PC-9 (cell line): ENCODE results near the gene HAL. TPM values are rescaled to one million over a fixed set of nuclear protein-coding genes. Genes with fewer than 3 reads are reported as not detected.

Experiments
- BruUV-seq: library from RNA; stranded (reverse); fragments of 400-500 nt; replicated peaks from 2 replicates; lab custom pipeline; 2021; lab: Mats Ljungman, UMichigan
- CTCF ChIA-PET: fragments of 300-600 bp; sonication (Branson Sonifier 250); formaldehyde crosslinking; loops from one replicate; lab custom pipeline; 2022; ENCODE audit warnings: antibody characterized with exemption; lab: Charles Lee
- POLR2A ChIA-PET: fragments of 300-600 bp; sonication (Branson Sonifier 250); formaldehyde crosslinking; loops from one replicate; lab custom pipeline; 2022; ENCODE audit warnings: antibody characterized with exemption; ENCODE audit not compliant: unreplicated experiment; lab: Charles Lee
- DNase-seq, 2 experiments: peaks; one replicate each; pipeline versions ENCODE4 v3.0.0 to v3.0.0-alpha.2; 2015 to 2022; ENCODE audit warnings: mixed read lengths in 1 of 2
- H2AFZ ChIP-seq: fragments of 200-600 bp; sonication (generic); 2 replicates; pipeline ENCODE4 v1.8.1; 2017; ENCODE audit warnings: antibody characterized with exemption
- H3F3A ChIP-seq: fragments of 200-600 bp; sonication (generic); 2 replicates; pipeline ENCODE4 v1.8.1; 2017; ENCODE audit warnings: antibody characterized with exemption, mild to moderate bottlenecking, low read depth; ENCODE audit not compliant: insufficient read depth
- H3K27ac ChIP-seq: fragments of 200-600 bp; sonication (generic); 2 replicates; pipeline ENCODE4 v1.6.1; 2016; ENCODE audit warnings: mixed run types
- H3K27me3 ChIP-seq: fragments of 200-600 bp; sonication (generic); 2 replicates; pipeline ENCODE4 v1.6.1; 2016; ENCODE audit warnings: low read depth, mixed run types; ENCODE audit not compliant: insufficient read depth
- H3K36me3 ChIP-seq: fragments of 200-600 bp; sonication (generic); 2 replicates; pipeline ENCODE4 v1.6.1; 2016; ENCODE audit warnings: low read depth, mixed run types
- H3K4me1 ChIP-seq: fragments of 200-600 bp; sonication (generic); replicated peaks from 2 replicates; pipeline ENCODE4 v1.6.1; 2016; ENCODE audit warnings: mixed run types; ENCODE audit not compliant: insufficient read depth
- H3K4me2 ChIP-seq: fragments of 200-600 bp; sonication (generic); 2 replicates; pipeline ENCODE4 v1.6.1; 2017; ENCODE audit warnings: mixed run types
- H3K4me3 ChIP-seq: fragments of 200-600 bp; sonication (generic); 2 replicates; pipeline ENCODE4 v1.6.1; 2016; ENCODE audit warnings: mixed run types
- H3K79me2 ChIP-seq: fragments of 200-600 bp; sonication (generic); 2 replicates; pipeline ENCODE4 v1.6.1; 2017; ENCODE audit warnings: low read depth, mixed run types
- H3K9me2 ChIP-seq: fragments of 200-600 bp; sonication (generic); 2 replicates; pipeline ENCODE4 v1.8.1; 2017; ENCODE audit warnings: mild to moderate bottlenecking; ENCODE audit not compliant: insufficient read depth
- H3K9me3 ChIP-seq: fragments of 200-600 bp; sonication (generic); 2 replicates; pipeline ENCODE4 v1.8.1; 2016; ENCODE audit warnings: low read depth; ENCODE audit not compliant: insufficient read depth
- H4K20me1 ChIP-seq: fragments of 200-600 bp; sonication (generic); 2 replicates; pipeline ENCODE4 v1.8.1; 2017; ENCODE audit not compliant: insufficient read depth
- EZH2 ChIP-seq: fragments of 200-600 bp; sonication (generic); IDR thresholded peaks from 2 replicates; pipeline ENCODE4 v1.8.0; 2017; ENCODE audit warnings: antibody characterized with exemption, low read depth
- intact Hi-C: fragments of 100-400 bp; cut with micrococcal nuclease; formaldehyde crosslinking; loops from one replicate; pipeline ENCODE4 v1.10.0; 2022; ENCODE audit not compliant: unreplicated experiment
- total RNA-seq: library from RNA; stranded (reverse); gene quantifications from 2 replicates; pipeline ENCODE4 v1.2.3, GENCODE V29; 2021
- TF ChIP-seq, protein P1 (sequence below): fragments of 200-600 bp; sonication (generic); conservative IDR thresholded peaks from 2 replicates; pipeline ENCODE4 v1.6.1; 2017; ENCODE audit warnings: mixed run types, antibody characterized with exemption, mild to moderate bottlenecking, moderate library complexity

HAL gene
- total RNA-seq, 1 experiment from 2014 or later: 1.3 TPM

- intact Hi-C loops: no loop called here
- H3K4me1 ChIP-seq: peaks cover 58% of the 10 kb centered on the region
- H3K9me3 ChIP-seq: no peaks in the 10 kb centered on the region
- peak in 1 of 2 experiments; percentile 80 for DNase-seq
- H3K27ac ChIP-seq: peak overlapping the region; percentile 99
- H2AFZ ChIP-seq: peak overlapping the region; percentile 81
- no TSS peak for BruUV-seq
- H3K36me3 ChIP-seq: no peaks in the 10 kb centered on the region
- peaks cover 56% of the 10 kb centered on the region for H3F3A ChIP-seq
- POLR2A ChIA-PET: no interaction called here
- peak overlapping the region; percentile 73 for H3K4me2 ChIP-seq
- no peaks in the 10 kb centered on the region for H3K27me3 ChIP-seq
- no peaks in the 10 kb centered on the region for H3K9me2 ChIP-seq
- no peaks in the 10 kb centered on the region for H4K20me1 ChIP-seq
- H3K79me2 ChIP-seq: no peaks in the 10 kb centered on the region
- CTCF ChIA-PET: no interaction called here
- no peak overlapping the region; the same call in 1 of the 2 replicates for H3K4me3 ChIP-seq
- TF ChIP-seq, protein P1, sequence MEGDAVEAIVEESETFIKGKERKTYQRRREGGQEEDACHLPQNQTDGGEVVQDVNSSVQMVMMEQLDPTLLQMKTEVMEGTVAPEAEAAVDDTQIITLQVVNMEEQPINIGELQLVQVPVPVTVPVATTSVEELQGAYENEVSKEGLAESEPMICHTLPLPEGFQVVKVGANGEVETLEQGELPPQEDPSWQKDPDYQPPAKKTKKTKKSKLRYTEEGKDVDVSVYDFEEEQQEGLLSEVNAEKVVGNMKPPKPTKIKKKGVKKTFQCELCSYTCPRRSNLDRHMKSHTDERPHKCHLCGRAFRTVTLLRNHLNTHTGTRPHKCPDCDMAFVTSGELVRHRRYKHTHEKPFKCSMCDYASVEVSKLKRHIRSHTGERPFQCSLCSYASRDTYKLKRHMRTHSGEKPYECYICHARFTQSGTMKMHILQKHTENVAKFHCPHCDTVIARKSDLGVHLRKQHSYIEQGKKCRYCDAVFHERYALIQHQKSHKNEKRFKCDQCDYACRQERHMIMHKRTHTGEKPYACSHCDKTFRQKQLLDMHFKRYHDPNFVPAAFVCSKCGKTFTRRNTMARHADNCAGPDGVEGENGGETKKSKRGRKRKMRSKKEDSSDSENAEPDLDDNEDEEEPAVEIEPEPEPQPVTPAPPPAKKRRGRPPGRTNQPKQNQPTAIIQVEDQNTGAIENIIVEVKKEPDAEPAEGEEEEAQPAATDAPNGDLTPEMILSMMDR: no peak
- no peak for TF ChIP-seq EZH2
Measured at GRCh38 chr12:96044017-96044942, 48.1 kb upstream of the HAL start.

- Histone ChIP-seq H2AFZ (no peak overlapping the region), H3K9me3 (no peaks in the 10 kb centered on the region), H3K27me3 (no peaks in the 10 kb centered on the region), H3K9me2 (no peaks in the 10 kb centered on the region), H3K4me3 (no peak overlapping the region), H3K4me1 (peaks cover 30% of the 10 kb centered on the region), H3K27ac (no peak overlapping the region), H3K79me2 (no peaks in the 10 kb centered on the region), H4K20me1 (no peaks in the 10 kb centered on the region), H3F3A (peaks cover 30% of the 10 kb centered on the region), H3K36me3 (no peaks in the 10 kb centered on the region), H3K4me2 (no peak overlapping the region)
- intact Hi-C loops: no loop called here
- BruUV-seq: no TSS peak
- ChIA-PET POLR2A (no interaction called here), CTCF (no interaction called here)
- DNase-seq: no peak
- TF ChIP-seq, protein P1: no peak
- TF ChIP-seq EZH2: no peak
Measured at GRCh38 chr12:96041181-96041580, 45.0 kb upstream of the HAL start.

GRCh38 chr12:96040305-96041133 lies 44.4 kb upstream of the HAL start:
- Histone ChIP-seq H3K9me2 (no peaks in the 10 kb centered on the region), H4K20me1 (no peaks in the 10 kb centered on the region), H3K4me2 (no peak overlapping the region), H3K4me1 (peaks cover 23% of the 10 kb centered on the region), H3K9me3 (no peaks in the 10 kb centered on the region), H3K79me2 (no peaks in the 10 kb centered on the region), H3K4me3 (no peak overlapping the region), H3K27ac (no peak overlapping the region), H3F3A (peaks cover 25% of the 10 kb centered on the region), H2AFZ (no peak overlapping the region), H3K27me3 (no peaks in the 10 kb centered on the region), H3K36me3 (no peaks in the 10 kb centered on the region)
- no peak for DNase-seq
- CTCF ChIA-PET: no interaction called here
- intact Hi-C loops: no loop called here
- TF ChIP-seq EZH2: no peak
- TF ChIP-seq, protein P1: no peak
- BruUV-seq: no TSS peak
- POLR2A ChIA-PET: no interaction called here
